HG02610 (cell line): ENCODE data around the gene KLHDC10.
"Not testable (repeated sequence)": the region's sequence is repeated elsewhere in the genome, so short reads cannot be mapped to it uniquely, and the experiment has no call there.

ENCODE experiments used
- ATAC-seq: cut with Tn5 transposase; IDR thresholded peaks from one replicate; pipeline ENCODE4 v1.9.1; 2021; ENCODE audit warnings: mild to moderate bottlenecking, moderate library complexity; ENCODE audit not compliant: unreplicated experiment

The KLHDC10 gene

GRCh38 chr7:130152493-130153210 is 82.3 kb downstream of the KLHDC10 start:
- no peak for ATAC-seq

- ATAC-seq = no peak
Measured at GRCh38 chr7:130153211-130153908, 83.0 kb downstream of the KLHDC10 start.

- ATAC-seq = no peak
Measured at GRCh38 chr7:130154131-130154500, 83.8 kb downstream of the KLHDC10 start.

GRCh38 chr7:130154501-130155317 is 84.4 kb downstream of the KLHDC10 start:
- ATAC-seq = no peak

GRCh38 chr7:130156140-130156539 is 85.8 kb downstream of the KLHDC10 start:
- ATAC-seq = no peak

GRCh38 chr7:130157700-130158099 is 87.4 kb downstream of the KLHDC10 start:
- no peak for ATAC-seq

- no peak for ATAC-seq
Measured at GRCh38 chr7:130160023-130160422, 89.7 kb downstream of the KLHDC10 start.

GRCh38 chr7:130160455-130160854 is 90.1 kb downstream of the KLHDC10 start:
- no peak for ATAC-seq

- ATAC-seq = no peak
Measured at GRCh38 chr7:130162196-130162595, 91.9 kb downstream of the KLHDC10 start.

- ATAC-seq = no peak
Measured at GRCh38 chr7:130174237-130174959, 104.1 kb downstream of the KLHDC10 start.

GRCh38 chr7:130178251-130178650 is 107.9 kb downstream of the KLHDC10 start:
- no peak for ATAC-seq

- no peak for ATAC-seq
Measured at GRCh38 chr7:130179631-130180030, 109.3 kb downstream of the KLHDC10 start.

- ATAC-seq = no peak
Measured at GRCh38 chr7:130180571-130181262, 110.4 kb downstream of the KLHDC10 start.

GRCh38 chr7:130181263-130181605 is 110.9 kb downstream of the KLHDC10 start:
- ATAC-seq = no peak

- peak; percentile 89 for ATAC-seq
Measured at GRCh38 chr7:130182990-130183389, 112.7 kb downstream of the KLHDC10 start.

GRCh38 chr7:130184349-130184748 is 114.0 kb downstream of the KLHDC10 start:
- ATAC-seq = not testable (repeated sequence)
